Spleen (tissue), 11 donors: ENCODE results near the gene PIK3C2G. TPM values are rescaled to one million over a fixed set of nuclear protein-coding genes. Genes with fewer than 3 reads are reported as not detected.

Experiments used
- DNase-seq: peaks from one replicate; pipeline ENCODE4 v3.0.0-alpha.2; 2020
- H3K27ac ChIP-seq, 8 donors: fragments of 200-600 bp; sonication (generic) in 7 of 8; 1 replicate in 4 of 8; 2 replicates in 4 of 8; pipeline versions ENCODE4 v1.5.0 to v1.8.0; 2016 to 2021; ENCODE audit warnings: inconsistent platforms in 4 of 8, mild to moderate bottlenecking in 4 of 8, moderate library complexity in 1 of 8
- H3K27me3 ChIP-seq, 7 donors: fragments of 200-600 bp; sonication (generic) in 6 of 7; replicated peaks in 1 of 7; 1 replicate in 4 of 7; 2 replicates in 3 of 7; pipeline versions ENCODE4 v1.5.0 to v1.8.0; 2016 to 2021; ENCODE audit warnings: inconsistent platforms in 3 of 7, mild to moderate bottlenecking in 1 of 7
- H3K36me3 ChIP-seq, 6 donors: fragments of 200-600 bp; sonication (generic) in 5 of 6; 1 replicate in 4 of 6; 2 replicates in 2 of 6; pipeline versions ENCODE4 v1.5.0 to v1.8.0; 2016 to 2021; ENCODE audit warnings: inconsistent platforms in 2 of 6
- H3K4me1 ChIP-seq, 6 donors: fragments of 200-600 bp; sonication (generic) in 5 of 6; 1 replicate in 3 of 6; 2 replicates in 3 of 6; pipeline versions ENCODE4 v1.5.0 to v1.8.0; 2016 to 2021; ENCODE audit warnings: inconsistent platforms in 3 of 6
- H3K4me3 ChIP-seq, 8 donors: fragments of 200-600 bp; sonication (generic) in 7 of 8; 1 replicate in 4 of 8; 2 replicates in 4 of 8; pipeline versions ENCODE4 v1.5.0 to v1.8.0; 2016 to 2021; ENCODE audit warnings: inconsistent platforms in 4 of 8, mild to moderate bottlenecking in 4 of 8, moderate library complexity in 2 of 8
- H3K9me3 ChIP-seq, 8 donors: fragments of 200-600 bp; sonication (generic) in 7 of 8; 1 replicate in 4 of 8; 2 replicates in 4 of 8; pipeline versions ENCODE4 v1.5.0 to v1.8.0; 2016 to 2021; ENCODE audit warnings: inconsistent platforms in 4 of 8
- CTCF ChIP-seq, 11 experiments: fragments of 200-600 bp in 7 of 11; fragments of 450-650 bp in 4 of 11; sonication (generic) in 4 of 11; IDR thresholded peaks in 8 of 11; conservative IDR thresholded peaks in 3 of 11; 1 replicate in 7 of 11; 2 replicates in 4 of 11; pipeline versions ENCODE4 v1.4.0 to v1.8.0; 2016 to 2021; ENCODE audit warnings: antibody characterized with exemption in 11 of 11, inconsistent platforms in 4 of 11, mild to moderate bottlenecking in 1 of 11
- POLR2A ChIP-seq, 3 donors: fragments of 450-650 bp; IDR thresholded peaks; one replicate each; pipeline ENCODE4 v1.5.1; 2017; ENCODE audit warnings: antibody characterized with exemption in 3 of 3, mild to moderate bottlenecking in 1 of 3
- POLR2AphosphoS5 ChIP-seq, 3 donors: sonication (generic); formaldehyde crosslinking; IDR thresholded peaks; one replicate each; pipeline ENCODE4 v1.5.1; 2017; ENCODE audit warnings: antibody characterized with exemption in 3 of 3
- WGBS, 5 donors: extraction: QIAGEN DNeasy Blood & Tissue Kit in 3 of 5; methylation state at CpG; one replicate each; pipeline versions ENCODE4 v1.1.5 to v1.1.7; 2013 to 2018; 5-methylcytosine and 5-hydroxymethylcytosine counted together
- intact Hi-C: fragments of 100-400 bp; cut with DNase I; formaldehyde crosslinking; loops from one replicate; pipeline ENCODE4 v1.15.0; 2023; ENCODE audit warnings: low total_unique reads
- polyA plus RNA-seq, 3 donors: library from polyadenylated mRNA; stranded (reverse); fragments of 200-250 nt; gene quantifications; one replicate each; pipeline ENCODE4 v1.2.1, GENCODE V29; 2013
- total RNA-seq, 7 donors: library from RNA; depleted of rRNA in 3 of 7; stranded (reverse); fragments of >200 nt in 3 of 7; fragmentation: NEBNext Ultra II Directional in 4 of 7; extraction: Animal tissue kit (Norgen Biotek cat#: 25700) in 4 of 7; gene quantifications; one replicate each; pipeline versions ENCODE4 v1.1.0 to v1.2.1, GENCODE V29; 2016 to 2021
- donor health status: healthy with polysubstance abuse.
- donor health status: DM: no; HTN: no; CAD: no; lungs with moderate emphysema.
- donor health status: DM: no; HTN: no; CAD: no.
- donor health status: Bipolar disorder and iron deficiency.
- donor health status: healthy.
- donor health status: DM: no; HTN: no; CAD: no.
- donor health status: DM: yes; HTN: yes; CAD: no.

The PIK3C2G gene
- total and polyA plus RNA-seq, 10 donors: not detected

- intact Hi-C loops: no loop called here
- no peak for TF ChIP-seq POLR2A (IDR thresholded peaks at IDR 0.05)
- no peak for TF ChIP-seq POLR2AphosphoS5 (IDR thresholded peaks at IDR 0.05)
- TF ChIP-seq CTCF (IDR thresholded peaks at IDR 0.05 in 8 of 11, conservative IDR thresholded peaks at IDR 0.05 in 3 of 11): no peak
- Histone ChIP-seq H3K4me1 (no peaks in the 10 kb centered on the region), H3K27ac (no peak overlapping the region), H3K9me3 (no peaks in the 10 kb centered on the region), H3K27me3 (no peaks in the 10 kb centered on the region), H3K4me3 (no peak overlapping the region), H3K36me3 (no peaks in the 10 kb centered on the region)
- DNase-seq: no peak
- WGBS, 5 donors: 73 to 92% (median 85%) methylated on average over 1 of the region's 1 CpG
Measured at GRCh38 chr12:18576104-18576626, 314.8 kb downstream of the PIK3C2G start.

GRCh38 chr12:18576648-18577047 lies 315.3 kb downstream of the PIK3C2G start:
- DNase-seq: no peak
- H3K9me3 ChIP-seq: no peaks in the 10 kb centered on the region
- H3K4me3 ChIP-seq: no peak overlapping the region
- H3K4me1 ChIP-seq: no peaks in the 10 kb centered on the region
- no peaks in the 10 kb centered on the region for H3K36me3 ChIP-seq
- H3K27me3 ChIP-seq: no peaks in the 10 kb centered on the region
- intact Hi-C loops: no loop called here
- whole genome bisulfite sequencing, 5 donors: 76 to 84% (median 78%) methylated on average over 1 of the region's 1 CpG
- TF ChIP-seq POLR2A (IDR thresholded peaks at IDR 0.05) (no peak), CTCF (IDR thresholded peaks at IDR 0.05 in 8 of 11, conservative IDR thresholded peaks at IDR 0.05 in 3 of 11) (no peak), POLR2AphosphoS5 (IDR thresholded peaks at IDR 0.05) (no peak)
- no peak overlapping the region for H3K27ac ChIP-seq

GRCh38 chr12:18578191-18578590 lies 316.9 kb downstream of the PIK3C2G start:
- Histone ChIP-seq H3K9me3 (peaks cover 0 to 12% (median 0%) of the 10 kb centered on the region in 8 donors), H3K27me3 (no peaks in the 10 kb centered on the region), H3K27ac (no peak overlapping the region), H3K4me1 (no peaks in the 10 kb centered on the region), H3K36me3 (no peaks in the 10 kb centered on the region), H3K4me3 (no peak overlapping the region)
- TF ChIP-seq POLR2A (IDR thresholded peaks at IDR 0.05): no peak
- no peak for TF ChIP-seq CTCF (IDR thresholded peaks at IDR 0.05 in 8 of 11, conservative IDR thresholded peaks at IDR 0.05 in 3 of 11)
- no peak for TF ChIP-seq POLR2AphosphoS5 (IDR thresholded peaks at IDR 0.05)
- 72 to 86% (median 78%) methylated on average over 1 of the region's 1 CpG for WGBS, 5 donors
- intact Hi-C loops: no loop called here
- DNase-seq: no peak

GRCh38 chr12:18580291-18580690 lies 319.0 kb downstream of the PIK3C2G start:
- H3K27ac ChIP-seq: no peak overlapping the region
- H3K36me3 ChIP-seq: no peaks in the 10 kb centered on the region
- WGBS, 5 donors: 72 to 91% (median 86%) methylated on average over 3 of the region's 3 CpGs
- H3K27me3 ChIP-seq: no peaks in the 10 kb centered on the region
- intact Hi-C loops: no loop called here
- no peak for DNase-seq
- no peaks in the 10 kb centered on the region for H3K4me1 ChIP-seq
- H3K4me3 ChIP-seq: no peak overlapping the region
- TF ChIP-seq POLR2A (IDR thresholded peaks at IDR 0.05) (no peak), CTCF (IDR thresholded peaks at IDR 0.05 in 8 of 11, conservative IDR thresholded peaks at IDR 0.05 in 3 of 11) (no peak), POLR2AphosphoS5 (IDR thresholded peaks at IDR 0.05) (no peak)
- peaks cover 0 to 32% (median 10%) of the 10 kb centered on the region in 8 donors for H3K9me3 ChIP-seq
